ENCODE results near the gene FBXO44. TPM values are rescaled to one million over a fixed set of nuclear protein-coding genes. Genes with fewer than 3 reads are reported as not detected.

Gene FBXO44, protein sequence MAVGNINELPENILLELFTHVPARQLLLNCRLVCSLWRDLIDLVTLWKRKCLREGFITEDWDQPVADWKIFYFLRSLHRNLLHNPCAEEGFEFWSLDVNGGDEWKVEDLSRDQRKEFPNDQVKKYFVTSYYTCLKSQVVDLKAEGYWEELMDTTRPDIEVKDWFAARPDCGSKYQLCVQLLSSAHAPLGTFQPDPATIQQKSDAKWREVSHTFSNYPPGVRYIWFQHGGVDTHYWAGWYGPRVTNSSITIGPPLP
- total RNA-seq: 8.9 and 10.1 TPM in 2 replicates

DNA sequence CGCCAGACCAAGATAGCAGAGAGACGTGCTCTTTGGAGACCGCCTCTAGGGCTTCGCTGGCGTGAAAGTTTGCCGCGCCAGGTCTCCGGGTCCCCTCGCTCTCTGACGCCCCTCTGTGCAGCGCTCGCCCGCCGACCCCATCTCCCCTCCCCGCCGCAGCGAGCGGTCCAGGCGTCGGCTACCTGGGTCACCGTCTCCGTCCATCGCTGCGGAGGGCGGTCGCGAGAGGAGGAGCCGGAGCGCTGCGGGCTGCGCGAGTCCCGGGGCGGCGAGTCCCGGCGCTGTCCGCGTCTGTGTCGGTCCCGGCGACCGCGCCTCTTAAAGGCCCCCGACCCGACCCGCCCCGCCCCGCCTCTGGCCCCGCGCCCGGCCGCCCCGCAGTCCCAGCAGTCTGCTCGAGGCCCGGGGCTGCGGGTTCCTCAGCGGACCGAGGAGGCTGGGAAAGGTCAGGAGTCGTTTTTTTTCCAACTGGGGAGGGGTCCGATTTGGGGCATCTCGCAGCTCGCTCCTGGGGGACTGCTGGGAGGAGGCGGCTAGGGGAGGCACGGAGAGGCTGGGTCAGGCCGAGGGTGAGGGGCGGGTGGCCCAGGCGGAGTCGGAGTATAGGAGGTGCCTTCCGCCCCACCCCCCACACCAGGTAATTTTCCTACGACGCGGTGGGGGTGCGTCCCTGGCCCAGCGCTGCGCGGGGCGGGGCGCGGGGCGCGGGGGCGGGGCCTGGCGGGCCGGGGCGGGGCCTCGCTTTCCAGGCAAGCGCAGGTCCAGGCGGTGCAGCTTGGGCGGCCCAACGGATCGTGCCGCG, at the start of gene FBXO44, which contains the start of gene FBXO2:
TSS of gene FBXO44 (plus strand) at position 741 of the 802 bp plus-strand sequence. CDS start 959 bp downstream, outside the sequence.
TSS of gene FBXO2 (minus strand) at position 293 of the 802 bp plus-strand sequence. CDS start at position 204, 89 bp downstream.

DNA sequence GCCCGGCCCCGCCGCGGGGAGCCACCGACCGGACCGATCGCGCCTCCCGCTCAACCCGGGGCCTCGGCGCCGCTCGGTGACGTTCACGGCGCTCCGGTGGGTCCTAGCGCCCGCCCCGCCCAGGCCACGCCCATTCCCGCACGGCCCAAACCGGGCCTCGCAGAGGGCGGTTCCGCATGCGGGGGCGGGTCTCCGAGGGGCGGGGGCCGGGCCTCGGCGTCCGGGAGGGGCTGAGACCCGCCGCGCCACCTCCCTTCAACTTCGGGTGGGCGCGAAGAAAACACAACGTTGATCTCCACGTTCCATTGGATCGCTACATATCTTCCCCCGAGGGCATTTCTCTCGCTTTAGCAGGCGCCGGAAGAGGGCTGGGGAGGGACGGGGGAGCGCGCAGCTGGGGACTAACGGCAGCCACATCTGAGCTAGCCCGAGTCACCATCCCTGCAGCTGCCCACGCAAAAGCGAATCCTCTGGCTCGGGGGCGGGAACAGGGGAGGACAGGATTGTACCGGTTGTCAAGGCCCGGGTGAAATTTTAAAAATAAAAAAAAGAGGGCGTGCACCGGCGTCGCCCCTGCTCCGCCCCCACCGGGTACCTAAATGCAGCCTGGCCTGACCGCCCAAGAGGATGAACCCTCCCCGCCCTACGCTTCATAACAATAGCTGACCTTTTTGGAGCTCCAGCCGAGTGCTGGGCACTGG, 26.5 kb downstream of the FBXO44 start, which contains the start of gene MAD2L2:
TSS of gene MAD2L2 (minus strand) at position 78 of the 701 bp plus-strand sequence. CDS start 547 bp downstream, outside the sequence.

DNA sequence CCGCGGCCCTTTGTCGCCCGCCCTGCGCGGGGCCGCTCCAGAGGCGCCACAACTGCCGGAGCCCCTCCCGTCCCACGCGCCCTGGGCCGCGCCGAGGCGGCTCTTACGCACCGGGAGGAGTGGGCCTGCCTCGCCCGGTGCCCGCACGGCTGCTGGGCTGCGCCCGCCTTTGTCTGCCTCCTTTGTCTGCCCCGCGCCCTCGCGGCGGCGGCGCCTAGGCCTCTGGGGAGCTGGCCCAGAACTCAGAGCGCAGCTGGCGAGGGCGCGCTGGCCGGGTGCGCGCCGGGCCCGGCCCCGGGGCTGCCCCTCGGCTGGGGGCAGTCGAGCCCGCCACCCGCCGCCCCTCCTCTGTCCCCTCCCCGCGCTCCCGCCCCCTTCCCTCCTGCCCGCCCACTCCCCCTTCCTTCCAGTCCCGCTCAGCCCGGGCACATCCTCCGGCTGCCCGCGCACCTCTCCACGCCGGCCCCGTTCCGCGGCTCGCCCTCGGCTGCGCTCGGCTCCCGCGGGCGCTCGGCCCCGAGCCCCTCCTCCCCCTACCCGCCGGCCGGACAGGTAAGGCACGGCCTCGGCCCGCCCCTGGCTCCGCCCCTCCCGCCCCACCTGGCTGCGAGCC, 36.7 kb downstream of the FBXO44 start, which contains the start of gene DRAXIN:
TSS of gene DRAXIN (plus strand) at position 409 of the 613 bp plus-strand sequence. CDS start 14,549 bp downstream, outside the sequence.

Other genes with a start within 250 kb of the FBXO44 start
- 0.17 TPM in 1 of 2 replicates, not detected in the other for gene DISP3, start 175.7 kb upstream of the FBXO44 start, total RNA-seq
- 0.34 and 0.89 TPM in 2 replicates for gene FBXO2, start 448 bp upstream of the FBXO44 start, total RNA-seq
- 6.2 and 7.6 TPM in 2 replicates for gene FBXO6, start 9.3 kb downstream of the FBXO44 start, total RNA-seq
- 124 and 130 TPM in 2 replicates for gene MAD2L2, start 26.3 kb downstream of the FBXO44 start, total RNA-seq
- gene DRAXIN, start 36.8 kb downstream of the FBXO44 start, total RNA-seq: 0.15 and 0.17 TPM in 2 replicates
- 83.9 and 85.9 TPM in 2 replicates for gene AGTRAP, start 81.3 kb downstream of the FBXO44 start, total RNA-seq
- gene C1orf167, start 107.3 kb downstream of the FBXO44 start, total RNA-seq: 0.45 TPM in 1 of 2 replicates, not detected in the other
- 13.8 and 15.3 TPM in 2 replicates for gene MTHFR, start 151.1 kb downstream of the FBXO44 start, total RNA-seq
- 12.3 and 15.0 TPM in 2 replicates for gene CLCN6, start 151.3 kb downstream of the FBXO44 start, total RNA-seq
- gene NPPA, start 192.9 kb downstream of the FBXO44 start, total RNA-seq: not detected in 2 replicates
- not detected in 2 replicates for gene NPPB, start 204.1 kb downstream of the FBXO44 start, total RNA-seq

All from bronchus fibroblast of lung (primary cell).